OCI-LY1 (cell line): ENCODE measurements around the gene E2F4.

ENCODE experiments used
- H2AFZ ChIP-seq: fragments of 200-600 bp; sonication (generic), shearing (Covaris generic); 2 replicates; pipeline ENCODE4 v1.6.0; 2014; ENCODE audit warnings: antibody characterized with exemption, mild to moderate bottlenecking, low read length
- H3F3A ChIP-seq: fragments of 200-600 bp; sonication (generic), shearing (Covaris generic); 2 replicates; pipeline ENCODE4 v1.6.0; 2014; ENCODE audit warnings: mild to moderate bottlenecking, antibody characterized with exemption, low read length, moderate library complexity; ENCODE audit not compliant: insufficient read depth
- H3K27ac ChIP-seq: fragments of 200-600 bp; sonication (generic); 2 replicates; pipeline ENCODE4 v1.5.1; 2014; ENCODE audit warnings: low read length, mixed run types, mild to moderate bottlenecking, low read depth; ENCODE audit not compliant: poor library complexity, severe bottlenecking
- H3K27me3 ChIP-seq: fragments of 200-600 bp; sonication (generic); 2 replicates; pipeline ENCODE4 v1.6.0; 2014; ENCODE audit warnings: antibody characterized with exemption, mild to moderate bottlenecking, low read length, moderate library complexity; ENCODE audit not compliant: insufficient read depth
- H3K36me3 ChIP-seq: fragments of 200-600 bp; sonication (generic); 2 replicates; pipeline ENCODE4 v1.6.1; 2014; ENCODE audit warnings: mild to moderate bottlenecking, antibody characterized with exemption, low read length, moderate library complexity, mixed read lengths; ENCODE audit not compliant: insufficient read depth
- H3K4me1 ChIP-seq: fragments of 200-600 bp; sonication (generic); 2 replicates; pipeline ENCODE4 v1.5.1; 2014; ENCODE audit warnings: mild to moderate bottlenecking, low read length, moderate library complexity; ENCODE audit not compliant: insufficient read depth, severe bottlenecking
- H3K4me2 ChIP-seq: fragments of 200-600 bp; sonication (generic), shearing (Covaris generic); 2 replicates; pipeline ENCODE4 v1.6.1; 2014; ENCODE audit warnings: low read length
- H3K4me3 ChIP-seq: fragments of 200-600 bp; sonication (generic); 2 replicates; pipeline ENCODE4 v1.5.1; 2014; ENCODE audit warnings: low read length, low read depth, mild to moderate bottlenecking, mixed read lengths; ENCODE audit not compliant: poor library complexity, severe bottlenecking
- H3K79me2 ChIP-seq: fragments of 200-600 bp; shearing (Covaris generic); 2 replicates; pipeline ENCODE4 v1.6.1; 2016; ENCODE audit warnings: mixed run types, low read length, mixed read lengths; ENCODE audit not compliant: insufficient read depth
- H3K9ac ChIP-seq: fragments of 200-600 bp; sonication (generic), shearing (Covaris generic); 2 replicates; pipeline ENCODE4 v1.6.1; 2014; ENCODE audit warnings: mild to moderate bottlenecking, low read length, mixed read lengths
- H3K9me2 ChIP-seq: fragments of 200-600 bp; sonication (generic), shearing (Covaris generic); 2 replicates; pipeline ENCODE4 v1.6.1; 2014; ENCODE audit warnings: low read depth, mild to moderate bottlenecking, low read length, mixed read lengths
- H3K9me3 ChIP-seq: fragments of 200-600 bp; shearing (Covaris generic); 2 replicates; pipeline ENCODE4 v1.6.1; 2014; ENCODE audit warnings: low read length, mixed read lengths
- H4K20me1 ChIP-seq: fragments of 200-600 bp; sonication (generic), shearing (Covaris generic); 2 replicates; pipeline ENCODE4 v1.6.0; 2016; ENCODE audit warnings: mild to moderate bottlenecking, low read length; ENCODE audit not compliant: insufficient read depth
- CTCF ChIP-seq: fragments of 200-600 bp; sonication (generic), shearing (Covaris generic); IDR thresholded peaks from 2 replicates; pipeline ENCODE4 v1.5.1; 2017; ENCODE audit warnings: mild to moderate bottlenecking, antibody characterized with exemption, low read length, moderate library complexity, mixed read lengths
- EZH2 ChIP-seq: fragments of 200-600 bp; sonication (generic), shearing (Covaris generic); IDR thresholded peaks from 2 replicates; pipeline ENCODE4 v1.8.0; 2017; ENCODE audit warnings: borderline replicate concordance, mixed run types, mild to moderate bottlenecking, antibody characterized with exemption, low read length, moderate library complexity, mixed read lengths

Gene E2F4

GRCh38 chr16:67200491-67200890, 8.5 kb downstream of the E2F4 start:
- Histone ChIP-seq H4K20me1 (no peaks in the 10 kb centered on the region), H3K4me3 (no peak overlapping the region), H3K27ac (no peak overlapping the region), H3K27me3 (no peaks in the 10 kb centered on the region), H3K9me2 (no peaks in the 10 kb centered on the region), H3K36me3 (peaks cover 73% of the 10 kb centered on the region), H3F3A (no peaks in the 10 kb centered on the region), H3K9me3 (no peaks in the 10 kb centered on the region), H3K79me2 (no peaks in the 10 kb centered on the region), H2AFZ (no peak overlapping the region), H3K9ac (no peak overlapping the region), H3K4me1 (peaks cover 16% of the 10 kb centered on the region), H3K4me2 (no peak overlapping the region)
- no peak for TF ChIP-seq CTCF
- no peak for TF ChIP-seq EZH2

GRCh38 chr16:67201411-67202345, 9.7 kb downstream of the E2F4 start:
- Histone ChIP-seq H3K9me2 (no peaks in the 10 kb centered on the region), H4K20me1 (no peaks in the 10 kb centered on the region), H3K36me3 (peaks cover 61% of the 10 kb centered on the region), H3K4me1 (peaks cover 16% of the 10 kb centered on the region), H3K4me3 (no peak overlapping the region), H3K9ac (no peak overlapping the region), H3K27me3 (no peaks in the 10 kb centered on the region), H3K4me2 (no peak overlapping the region), H3K27ac (no peak overlapping the region), H2AFZ (no peak overlapping the region), H3K9me3 (no peaks in the 10 kb centered on the region), H3K79me2 (no peaks in the 10 kb centered on the region), H3F3A (no peaks in the 10 kb centered on the region)
- TF ChIP-seq CTCF (no peak), EZH2 (no peak)

GRCh38 chr16:67202426-67202825, 10.5 kb downstream of the E2F4 start:
- Histone ChIP-seq H3K79me2 (no peaks in the 10 kb centered on the region), H3K4me1 (peaks cover 16% of the 10 kb centered on the region), H3K9me3 (no peaks in the 10 kb centered on the region), H3K4me2 (no peak overlapping the region), H3K27me3 (no peaks in the 10 kb centered on the region), H3K36me3 (peaks cover 54% of the 10 kb centered on the region), H3K9me2 (no peaks in the 10 kb centered on the region), H3K27ac (no peak overlapping the region), H3F3A (no peaks in the 10 kb centered on the region), H3K9ac (no peak overlapping the region), H3K4me3 (no peak overlapping the region), H2AFZ (no peak overlapping the region), H4K20me1 (no peaks in the 10 kb centered on the region)
- TF ChIP-seq CTCF (no peak), EZH2 (no peak)
